Prostate gland (tissue), 2 donors: ENCODE measurements around the gene ARID5A.
A peak's percentile ranks its signal among the peaks of the same experiment; 100 is the strongest.

Source experiments
- CTCF ChIP-seq, 4 experiments: fragments of 200-600 bp in 2 of 4; fragments of 450-650 bp in 2 of 4; sonication (generic) in 2 of 4; IDR thresholded peaks; 1 replicate in 3 of 4; 2 replicates in 1 of 4; pipeline ENCODE4 v1.5.1; 2016 to 2019; ENCODE audit warnings: antibody characterized with exemption in 4 of 4, mild to moderate bottlenecking in 2 of 4, moderate library complexity in 2 of 4
- POLR2AphosphoS5 ChIP-seq: sonication (generic); formaldehyde crosslinking; IDR thresholded peaks from one replicate; pipeline ENCODE4 v1.6.1; 2017; ENCODE audit warnings: antibody characterized with exemption

GRCh38 chr2:96549967-96550786 lies 13.6 kb downstream of the ARID5A start:
- TF ChIP-seq CTCF (IDR thresholded peaks at IDR 0.05) (peak in 2 of 4 experiments; percentile 11 to 47), POLR2AphosphoS5 (no peak)
